WTC11 (cell line): ENCODE measurements around the gene MTSS2.

Experiments
- ATF6 ChIP-seq: sonication (generic); formaldehyde crosslinking; IDR thresholded peaks from 2 replicates; pipeline ENCODE4 v1.8.1; 2023; ENCODE audit warnings: mild to moderate bottlenecking, missing genetic modification reagents
- CREM ChIP-seq: sonication (generic); formaldehyde crosslinking; IDR thresholded peaks from 2 replicates; pipeline ENCODE4 v1.8.1; 2022; ENCODE audit warnings: mild to moderate bottlenecking, missing genetic modification reagents, moderate library complexity
- CTCF ChIP-seq: fragments of 200-600 bp; IDR thresholded peaks from 2 replicates; pipeline ENCODE4 v1.8.0; 2022; ENCODE audit warnings: antibody characterized with exemption
- IRF1 ChIP-seq: sonication (generic); formaldehyde crosslinking; IDR thresholded peaks from 2 replicates; pipeline ENCODE4 v1.8.0; 2023; ENCODE audit warnings: missing genetic modification reagents
- JAZF1 ChIP-seq: fragments of 250-450 bp; sonication (Bioruptor Pico); IDR thresholded peaks from 2 replicates; pipeline ENCODE4 v1.9.0; 2021; ENCODE audit warnings: moderate library complexity, mild to moderate bottlenecking, inconsistent platforms
- MAX ChIP-seq: sonication (generic); formaldehyde crosslinking; IDR thresholded peaks from 2 replicates; pipeline ENCODE4 v1.8.0; 2022; ENCODE audit warnings: mild to moderate bottlenecking, missing genetic modification reagents
- NFE2L1 ChIP-seq: sonication (generic); formaldehyde crosslinking; IDR thresholded peaks from 2 replicates; pipeline ENCODE4 v1.8.1; 2023; ENCODE audit warnings: missing genetic modification reagents
- STAT6 ChIP-seq: sonication (generic); formaldehyde crosslinking; conservative IDR thresholded peaks from 2 replicates; pipeline ENCODE4 v1.8.1; 2023; ENCODE audit warnings: mild to moderate bottlenecking, low read depth, missing genetic modification reagents, moderate library complexity

- TF ChIP-seq CTCF (no peak), ATF6 (no peak), STAT6 (no peak), MAX (CRISPR knock-in tag) (no peak), NFE2L1 (CRISPR knock-in tag) (no peak), CREM (CRISPR knock-in tag) (no peak), JAZF1 (CRISPR knock-in tag) (no peak), IRF1 (no peak)
Observed at GRCh38 chr16:70662991-70663523, 22.8 kb downstream of the MTSS2 start.
